H1 (cell line): ENCODE results near the gene ASB7. TPM values are rescaled to one million over a fixed set of nuclear protein-coding genes. Genes with fewer than 3 reads are reported as not detected.
A peak's percentile ranks its signal among the peaks of the same experiment; 100 is the strongest.

Experiments used
- CTCF ChIA-PET: fragments of 300-600 bp; sonication (Branson Sonifier 250); formaldehyde crosslinking; loops from one replicate; lab custom pipeline; 2021; ENCODE audit not compliant: partially characterized antibody; lab: Charles Lee
- POLR2A ChIA-PET: fragments of 300-600 bp; sonication (Branson Sonifier 250); formaldehyde crosslinking; loops from one replicate; lab custom pipeline; 2021; ENCODE audit warnings: inconsistent platforms; ENCODE audit not compliant: partially characterized antibody; lab: Charles Lee
- DNase-seq, 2 experiments: peaks; one replicate each; pipeline versions ENCODE4 v3.0.0 to v3.0.0-alpha.2; 2010 to 2022; ENCODE audit warnings: low spot score in 2 of 2, low read depth in 1 of 2, mixed read lengths in 1 of 2
- FAIRE-seq: peaks from 2 replicates; lab custom pipeline; 2011; peaks lifted over from hg19 to GRCh38; lab: Jason Lieb, UNC
- H2AFZ ChIP-seq: 2 replicates; pipeline ENCODE4 v1.8.1; 2012; ENCODE audit warnings: low read length, inconsistent platforms
- H2AK5ac ChIP-seq: 2 replicates; pipeline ENCODE4 v1.6.1; 2013; ENCODE audit warnings: low read depth, low read length
- H2BK120ac ChIP-seq: replicated peaks from 2 replicates; pipeline ENCODE3; 2013; ENCODE audit warnings: low read depth, low read length, inconsistent platforms
- H2BK12ac ChIP-seq: 2 replicates; pipeline ENCODE4 v1.6.1; 2013; ENCODE audit warnings: low read depth, low read length
- H2BK15ac ChIP-seq: 2 replicates; pipeline ENCODE4 v1.6.1; 2013; ENCODE audit warnings: low read length
- H2BK20ac ChIP-seq: 2 replicates; pipeline ENCODE4 v1.6.1; 2013; ENCODE audit warnings: low read length
- H2BK5ac ChIP-seq: 2 replicates; pipeline ENCODE4 v1.6.1; 2013; ENCODE audit warnings: low read depth, low read length
- H3K14ac ChIP-seq: 2 replicates; pipeline ENCODE4 v1.6.1; 2013; ENCODE audit warnings: inconsistent platforms; ENCODE audit not compliant: insufficient read length
- H3K18ac ChIP-seq: 2 replicates; pipeline ENCODE4 v1.6.1; 2013; ENCODE audit warnings: low read length; ENCODE audit errors: extremely low read depth
- H3K23ac ChIP-seq: 2 replicates; pipeline ENCODE4 v1.6.1; 2013; ENCODE audit warnings: inconsistent platforms; ENCODE audit not compliant: insufficient read length
- H3K23me2 ChIP-seq: 2 replicates; pipeline ENCODE4 v1.6.1; 2013; ENCODE audit warnings: low read depth, low read length
- H3K27ac ChIP-seq: 2 replicates; pipeline ENCODE4 v1.6.1; 2011; ENCODE audit warnings: low read depth, low read length, inconsistent platforms
- H3K27me3 ChIP-seq, 4 experiments: replicated peaks in 1 of 4; 1 replicate in 1 of 4; 2 replicates in 3 of 4; pipeline versions ENCODE4 v1.6.1 to v1.8.1; 2011 to 2013; ENCODE audit warnings: low read length in 3 of 4, mild to moderate bottlenecking in 3 of 4, inconsistent platforms in 2 of 4, mixed read lengths in 2 of 4, moderate library complexity in 1 of 4; ENCODE audit not compliant: control insufficient read depth in 3 of 4, insufficient read depth in 3 of 4; ENCODE audit errors: extremely low read depth in 1 of 4
- H3K36me3 ChIP-seq, 4 experiments: 2 replicates each; pipeline versions ENCODE4 v1.6.1 to v1.8.1; 2011 to 2013; ENCODE audit warnings: mild to moderate bottlenecking in 4 of 4, low read length in 3 of 4, moderate library complexity in 2 of 4, control low read depth in 1 of 4, inconsistent platforms in 1 of 4; ENCODE audit not compliant: insufficient read depth in 4 of 4, control insufficient read depth in 2 of 4
- H3K4ac ChIP-seq: replicated peaks from 2 replicates; pipeline ENCODE3; 2013; ENCODE audit warnings: low read length, low read depth, mixed read lengths, inconsistent platforms; ENCODE audit not compliant: insufficient read length
- H3K4me1 ChIP-seq, 4 experiments: replicated peaks in 1 of 4; 1 replicate in 1 of 4; 2 replicates in 3 of 4; pipeline versions ENCODE4 v1.6.1 to v1.8.1; 2011 to 2013; ENCODE audit warnings: low read length in 3 of 4, inconsistent platforms in 2 of 4, mixed read lengths in 1 of 4; ENCODE audit not compliant: insufficient read depth in 4 of 4, control insufficient read depth in 3 of 4
- H3K4me2 ChIP-seq, 2 experiments: 2 replicates each; pipeline versions ENCODE4 v1.6.1 to v1.8.1; 2011 to 2013; ENCODE audit warnings: low read depth in 2 of 2, low read length in 2 of 2, control low read depth in 1 of 2, inconsistent platforms in 1 of 2, mild to moderate bottlenecking in 1 of 2; ENCODE audit not compliant: insufficient read depth in 1 of 2
- H3K4me3 ChIP-seq, 4 experiments: fragments of 200-600, 300-600 bp in 1 of 4; sonication (generic), shearing (Covaris generic), sonication (Bioruptor Twin) in 1 of 4; 2 replicates each; pipeline versions ENCODE4 v1.5.1 to v1.8.1; 2011 to 2016; ENCODE audit warnings: low read length in 4 of 4, low read depth in 3 of 4, control low read depth in 2 of 4, inconsistent platforms in 2 of 4, mild to moderate bottlenecking in 2 of 4, mixed read lengths in 1 of 4, moderate library complexity in 1 of 4; ENCODE audit not compliant: insufficient read depth in 2 of 4; ENCODE audit errors: extremely low read depth in 1 of 4
- H3K56ac ChIP-seq: replicated peaks from 2 replicates; pipeline ENCODE3; 2013; ENCODE audit warnings: low read depth, mild to moderate bottlenecking, mixed read lengths, low read length, inconsistent platforms; ENCODE audit not compliant: insufficient read length
- H3K79me1 ChIP-seq: 2 replicates; pipeline ENCODE4 v1.6.1; 2013; ENCODE audit warnings: low read depth, low read length, control low read depth
- H3K79me2 ChIP-seq, 2 experiments: 2 replicates each; pipeline versions ENCODE4 v1.6.1 to v1.8.1; 2012 to 2013; ENCODE audit warnings: low read length in 2 of 2, mild to moderate bottlenecking in 2 of 2, inconsistent platforms in 1 of 2; ENCODE audit not compliant: insufficient read depth in 2 of 2, control insufficient read depth in 1 of 2
- H3K9ac ChIP-seq, 4 experiments: replicated peaks in 1 of 4; 1 replicate in 1 of 4; 2 replicates in 3 of 4; pipeline versions ENCODE4 v1.6.1 to v1.8.1; 2011 to 2013; ENCODE audit warnings: low read depth in 3 of 4, low read length in 3 of 4, control low read depth in 2 of 4, mild to moderate bottlenecking in 2 of 4, moderate library complexity in 2 of 4, inconsistent platforms in 1 of 4; ENCODE audit errors: extremely low read depth in 1 of 4
- H3K9me3 ChIP-seq, 2 experiments: 2 replicates each; pipeline versions ENCODE4 v1.6.1 to v1.8.1; 2012 to 2013; ENCODE audit warnings: mild to moderate bottlenecking in 2 of 2, moderate library complexity in 2 of 2, control low read depth in 1 of 2, inconsistent platforms in 1 of 2, low read depth in 1 of 2, low read length in 1 of 2, mixed read lengths in 1 of 2; ENCODE audit not compliant: insufficient read depth in 2 of 2
- H4K20me1 ChIP-seq, 2 experiments: replicated peaks in 1 of 2; 2 replicates each; pipeline versions ENCODE3 to v1.8.1; 2011 to 2013; ENCODE audit warnings: inconsistent platforms in 2 of 2, low read length in 2 of 2, mild to moderate bottlenecking in 1 of 2; ENCODE audit not compliant: insufficient read depth in 2 of 2, control insufficient read depth in 1 of 2
- H4K5ac ChIP-seq: 2 replicates; pipeline ENCODE4 v1.6.1; 2013; ENCODE audit warnings: low read length, low read depth, mixed read lengths, inconsistent platforms; ENCODE audit not compliant: insufficient read length
- H4K8ac ChIP-seq: 2 replicates; pipeline ENCODE4 v1.8.0; 2013; ENCODE audit warnings: mild to moderate bottlenecking, moderate library complexity, low read length, inconsistent platforms; ENCODE audit not compliant: insufficient read depth; ENCODE audit errors: extremely low read depth
- H4K91ac ChIP-seq: replicated peaks from 2 replicates; pipeline ENCODE3; 2013; ENCODE audit warnings: low read length, mixed read lengths, inconsistent platforms; ENCODE audit not compliant: insufficient read length
- CBX8 ChIP-seq: fragments of 300-800, 300-1000 bp; sonication (generic); IDR thresholded peaks from 2 replicates; pipeline ENCODE4 v1.7.1; 2016; ENCODE audit warnings: low read depth, low read length, borderline replicate concordance
- CREB1 ChIP-seq: IDR thresholded peaks from 2 replicates; pipeline ENCODE4 v1.6.1; 2012; ENCODE audit warnings: inconsistent platforms
- FOSL1 ChIP-seq: IDR thresholded peaks from 2 replicates; pipeline ENCODE4 v1.6.1; 2011; ENCODE audit warnings: mild to moderate bottlenecking, low read depth, low read length, moderate library complexity; ENCODE audit not compliant: insufficient read depth
- POLR2A ChIP-seq, 2 experiments: IDR thresholded peaks; 1 replicate in 1 of 2; 2 replicates in 1 of 2; pipeline ENCODE4 v1.6.1; 2011; ENCODE audit warnings: low read depth in 2 of 2, low read length in 2 of 2, mild to moderate bottlenecking in 2 of 2; ENCODE audit errors: control extremely low read depth in 1 of 2
- SIN3A ChIP-seq, 2 experiments: IDR thresholded peaks in 1 of 2; conservative IDR thresholded peaks in 1 of 2; 2 replicates each; pipeline ENCODE4 v1.6.1; 2011 to 2012; ENCODE audit warnings: low read length in 2 of 2, improper control_type of control experiment in 1 of 2, low read depth in 1 of 2, mild to moderate bottlenecking in 1 of 2
- SIRT6 ChIP-seq: IDR thresholded peaks from one replicate; pipeline ENCODE4 v1.7.1; 2012; ENCODE audit warnings: low read length, inconsistent platforms
- TAF1 ChIP-seq: IDR thresholded peaks from 2 replicates; pipeline ENCODE4 v1.6.1; 2011; ENCODE audit warnings: mild to moderate bottlenecking, low read depth, low read length
- TBP ChIP-seq: IDR thresholded peaks from 2 replicates; pipeline ENCODE4 v1.6.1; 2011; ENCODE audit warnings: low read depth, low read length, improper control_type of control experiment
- TEAD4 ChIP-seq: IDR thresholded peaks from 2 replicates; pipeline ENCODE4 v1.6.1; 2012; ENCODE audit warnings: low read depth, low read length, inconsistent platforms, mixed read lengths
- YY1 ChIP-seq: IDR thresholded peaks from 2 replicates; pipeline ENCODE4 v1.6.1; 2011; ENCODE audit warnings: low read depth, mild to moderate bottlenecking, low read length
- WGBS, 2 experiments: shearing (Covaris generic) in 1 of 2; methylation state at CpG; one replicate each; pipeline versions ENCODE4 v1.1.6 to v1.1.7; 2013 to 2015; ENCODE audit warnings: low lambda C conversion rate in 2 of 2, mixed read lengths in 2 of 2, inconsistent platforms in 1 of 2, low coverage in 1 of 2, missing lambda C conversion rate in 1 of 2; ENCODE audit not compliant: insufficient replicate concordance in 2 of 2, insufficient coverage in 1 of 2, insufficient read length in 1 of 2; ENCODE audit errors: extremely low coverage in 1 of 2, missing lambda C conversion rate in 1 of 2; 5-methylcytosine and 5-hydroxymethylcytosine counted together
- polyA plus RNA-seq, 7 experiments: library from polyadenylated mRNA; depleted of rRNA in 3 of 7; stranded (reverse) in 5 of 7; unstranded in 2 of 7; fragments of >200 nt in 5 of 7; fragments of 200-250 nt in 2 of 7; gene quantifications; 1 replicate in 5 of 7; 2 replicates in 1 of 7; 4 replicates in 1 of 7; pipeline versions ENCODE4 v1.2.1 to v1.2.3, GENCODE V29; 2011 to 2013; ENCODE audit warnings: missing spikeins in 2 of 7, mixed read lengths in 2 of 7
- total RNA-seq: library from RNA; stranded (reverse); fragmentation: NEBNext Ultra II Directional; extraction: Animal tissue kit (Norgen Biotek cat#: 25700); gene quantifications from 2 replicates; pipeline ENCODE4 v1.2.1, GENCODE V29; 2021

ASB7 gene
- total and polyA plus RNA-seq, 2 of the 8 experiments (the other 6 are each of a cell fraction or from before 2014, with no cell fraction given) = 5.2 to 12.8 TPM

DNA sequence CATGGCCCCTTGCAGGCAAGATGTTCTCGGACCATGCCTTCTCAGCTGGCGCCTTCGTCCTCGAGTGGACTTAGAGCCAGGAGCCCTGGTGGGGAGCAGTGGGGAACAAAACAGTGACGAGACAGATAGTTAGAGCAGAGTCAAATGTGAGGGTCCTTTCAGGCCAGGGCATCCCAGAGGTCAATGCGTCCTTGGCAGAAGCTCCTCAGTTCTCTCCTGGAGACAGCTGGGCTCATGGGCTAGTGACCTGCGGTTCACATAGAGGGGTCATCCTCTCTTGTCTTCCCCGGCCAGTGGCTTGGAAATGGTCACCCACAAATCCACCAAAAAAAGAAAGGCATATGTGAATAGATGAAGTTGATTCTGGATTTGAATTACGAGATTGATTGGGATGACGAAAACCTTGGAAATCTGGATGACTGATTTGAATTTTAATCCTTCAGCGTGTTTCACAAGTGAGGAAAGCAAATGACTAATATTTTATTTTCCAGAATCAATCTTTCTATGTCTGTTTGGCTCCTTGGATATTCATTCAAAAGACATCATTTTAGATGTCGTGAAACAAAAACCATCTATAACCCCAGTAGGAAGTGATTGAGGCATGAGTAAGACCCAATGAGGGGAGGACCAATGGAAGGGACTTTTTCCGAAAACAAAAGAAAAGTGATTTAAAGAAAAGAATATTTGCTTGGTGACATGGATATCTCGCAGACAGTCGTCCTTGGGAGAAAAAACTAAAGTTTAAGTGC, 84.5 kb downstream of the ASB7 start:
- no peak for TF ChIP-seq SIN3A (conservative IDR thresholded peaks at IDR 0.05 in 1 of 2, IDR thresholded peaks at IDR 0.05 in 1 of 2; ENCODE audit: low read depth in 1 of 2, low read length in 2 of 2)
- TF ChIP-seq CBX8 = no peak
- no peak for TF ChIP-seq TBP
- TF ChIP-seq CREB1 = no peak
- TF ChIP-seq POLR2A (IDR thresholded peaks at IDR 0.05; ENCODE audit: control extremely low read depth in 1 of 2, low read depth in 2 of 2, low read length in 2 of 2) = no peak
- TF ChIP-seq TAF1 = no peak
- no peak for TF ChIP-seq FOSL1
- no peak for TF ChIP-seq TEAD4
- no peak for TF ChIP-seq YY1
- TF ChIP-seq SIRT6 = no peak
- Histone ChIP-seq H3K23ac (no peak overlapping the region), H2AK5ac (no peak overlapping the region), H3K27me3 (0 out of 7 replicates have a peak, but pooled peaks cover 0 to 2% (median 0%) of the 10 kb centered on the region in 4 experiments), H3K79me2 (no peaks in the 10 kb centered on the region), H3K4me1 (peaks cover 6 to 10% (median 8%) of the 10 kb centered on the region in 4 experiments), H4K5ac (no peak overlapping the region), H3K27ac (no peak overlapping the region), H2BK20ac (peak overlapping the region; percentile 86; the same call in 1 of the 2 replicates), H3K36me3 (no peaks in the 10 kb centered on the region), H3K18ac (no peak overlapping the region; the same call in 1 of the 2 replicates), H2BK15ac (no peak overlapping the region; the same call in 1 of the 2 replicates), H2BK5ac (no peak overlapping the region), H4K20me1 (no peaks in the 10 kb centered on the region), H2BK12ac (0 out of 2 replicates have a peak overlapping the region, but pooled peaks have one; percentile 50), H4K8ac (no peak overlapping the region), H3K23me2 (no peaks in the 10 kb centered on the region), H3K4ac (no peak overlapping the region), H4K91ac (no peak overlapping the region), H3K14ac (no peak overlapping the region), H3K9me3 (no peaks in the 10 kb centered on the region), H2BK120ac (no peak overlapping the region), H3K79me1 (no peaks in the 10 kb centered on the region), H3K56ac (no peak overlapping the region), H2AFZ (no peak overlapping the region), H3K4me2 (no peak overlapping the region), H3K4me3 (no peak overlapping the region), H3K9ac (no peak overlapping the region)
- DNase-seq = no peak
- FAIRE-seq = no peak
- ChIA-PET POLR2A (no interaction called here), CTCF (interaction anchor here (1.3 to 1.6 kb wide), 2 partner anchors 37 to 186 kb away, joined by 3 to 8 read pairs; no protein-coding TSS in a partner anchor)
- 89% methylated on average over 15 of the region's 15 CpGs; no CpG with 5 or more reads in 1 of the 2 experiments for WGBS, 2 experiments
